SK-MEL-5 (cell line): ENCODE data around the gene HIVEP2. TPM values are rescaled to one million over a fixed set of nuclear protein-coding genes. Genes with fewer than 3 reads are reported as not detected.

Experiments used
- DNase-seq: peaks from one replicate; pipeline ENCODE4 v3.0.0-alpha.2; 2016; ENCODE audit warnings: low read depth, low spot score
- in situ Hi-C: cut with HindIII; loops from 2 replicates; pipeline ENCODE4 v1.10.0; 2016; ENCODE audit warnings: low sequenced_read_pairs, high pct_unique_total_duplicates, low pct_unique_long_range_greater_than_20kb
- total RNA-seq: library from RNA; depleted of rRNA; stranded (reverse); fragments of >200 nt; shearing (Covaris generic); gene quantifications from 2 replicates; pipeline ENCODE4 v1.2.3, GENCODE V29; 2014

The HIVEP2 gene
- total RNA-seq, 1 experiment from 2014 or later, result 6.4 TPM

- peak; percentile 47 for DNase-seq
- in situ Hi-C loops, result no loop called here
Measured at GRCh38 chr6:142822383-142822782, 122.6 kb downstream of the HIVEP2 start.

GRCh38 chr6:142821860-142822259 is 123.1 kb downstream of the HIVEP2 start:
- in situ Hi-C loops, result no loop called here
- no peak for DNase-seq

GRCh38 chr6:142821164-142821716 is 123.7 kb downstream of the HIVEP2 start:
- no peak for DNase-seq
- in situ Hi-C loops, result no loop called here

GRCh38 chr6:142820338-142821051 is 124.5 kb downstream of the HIVEP2 start:
- no peak for DNase-seq
- in situ Hi-C loops, result no loop called here

GRCh38 chr6:142819603-142820337 is 125.2 kb downstream of the HIVEP2 start:
- in situ Hi-C loops, result no loop called here

GRCh38 chr6:142816486-142816885 is 128.5 kb downstream of the HIVEP2 start:
- in situ Hi-C loops, result no loop called here
- DNase-seq, result no peak

More at GRCh38 chr6:142819603-142820337, 125.2 kb downstream of the HIVEP2 start:
- DNase-seq, result no peak

- in situ Hi-C loops, result no loop called here
- no peak for DNase-seq
Measured at GRCh38 chr6:142816031-142816430, 128.9 kb downstream of the HIVEP2 start.

GRCh38 chr6:142811923-142812322 is 133.1 kb downstream of the HIVEP2 start:
- in situ Hi-C loops, result no loop called here
- no peak for DNase-seq

GRCh38 chr6:142810952-142811514 is 133.9 kb downstream of the HIVEP2 start:
- in situ Hi-C loops, result no loop called here
- DNase-seq, result no peak

GRCh38 chr6:142809947-142810346 is 135.0 kb downstream of the HIVEP2 start:
- DNase-seq, result no peak
- in situ Hi-C loops, result no loop called here

- DNase-seq, result no peak
- in situ Hi-C loops, result no loop called here
Measured at GRCh38 chr6:142808405-142809061, 136.4 kb downstream of the HIVEP2 start.

GRCh38 chr6:142805042-142805441 is 139.9 kb downstream of the HIVEP2 start:
- no peak for DNase-seq
- in situ Hi-C loops, result no loop called here

GRCh38 chr6:142804490-142804889 is 140.5 kb downstream of the HIVEP2 start:
- DNase-seq, result no peak
- in situ Hi-C loops, result no loop called here

- no peak for DNase-seq
- in situ Hi-C loops, result no loop called here
Measured at GRCh38 chr6:142803495-142804058, 141.4 kb downstream of the HIVEP2 start.

- in situ Hi-C loops, result no loop called here
- DNase-seq, result no peak
Measured at GRCh38 chr6:142803032-142803431, 141.9 kb downstream of the HIVEP2 start.

GRCh38 chr6:142802124-142802523 is 142.9 kb downstream of the HIVEP2 start:
- in situ Hi-C loops, result no loop called here
- peak; percentile 11 for DNase-seq

- DNase-seq, result no peak
- in situ Hi-C loops, result no loop called here
Measured at GRCh38 chr6:142800240-142800639, 144.7 kb downstream of the HIVEP2 start.

- no peak for DNase-seq
- in situ Hi-C loops, result no loop called here
Measured at GRCh38 chr6:142799639-142800038, 145.3 kb downstream of the HIVEP2 start.
